Measurements from ENCODE around the gene HOATZ. TPM values are rescaled to one million over a fixed set of nuclear protein-coding genes. Genes with fewer than 3 reads are reported as not detected.
A peak's percentile ranks its signal among the peaks of the same experiment; 100 is the strongest.

The HOATZ gene
- total RNA-seq, 1 donor from 2014 or later = not detected

DNA sequence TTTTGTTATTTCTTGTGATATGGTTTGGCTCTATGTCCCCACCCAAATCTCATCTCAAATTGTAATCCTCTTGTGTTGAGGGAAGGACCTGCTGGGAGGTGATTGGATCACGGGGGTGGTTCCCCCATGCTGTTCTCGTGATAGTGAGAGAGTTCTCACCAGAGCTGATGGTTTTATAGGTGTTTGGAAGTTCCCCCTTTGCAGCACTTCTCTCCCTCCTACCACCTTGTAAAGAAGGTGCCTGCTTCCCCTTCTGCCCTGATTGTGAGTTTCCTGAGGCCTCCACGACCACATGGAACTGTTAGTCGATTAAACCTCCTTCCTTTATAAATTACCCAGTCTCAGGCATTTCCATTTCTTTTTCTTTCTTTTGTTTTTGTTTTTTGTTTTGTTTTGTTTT lies 63.2 kb downstream of the HOATZ start:
- no peak overlapping the region for H3K27ac Mint-ChIP-seq (ENCODE audit: unreplicated experiment)
- H3K27me3 Mint-ChIP-seq (ENCODE audit: low read depth) = no peaks in the 10 kb centered on the region
- H3K4me3 Mint-ChIP-seq = no peak overlapping the region
- DNase-seq (ENCODE audit: low read depth, low spot score) = no peak
- TF ChIP-seq, protein P1, sequence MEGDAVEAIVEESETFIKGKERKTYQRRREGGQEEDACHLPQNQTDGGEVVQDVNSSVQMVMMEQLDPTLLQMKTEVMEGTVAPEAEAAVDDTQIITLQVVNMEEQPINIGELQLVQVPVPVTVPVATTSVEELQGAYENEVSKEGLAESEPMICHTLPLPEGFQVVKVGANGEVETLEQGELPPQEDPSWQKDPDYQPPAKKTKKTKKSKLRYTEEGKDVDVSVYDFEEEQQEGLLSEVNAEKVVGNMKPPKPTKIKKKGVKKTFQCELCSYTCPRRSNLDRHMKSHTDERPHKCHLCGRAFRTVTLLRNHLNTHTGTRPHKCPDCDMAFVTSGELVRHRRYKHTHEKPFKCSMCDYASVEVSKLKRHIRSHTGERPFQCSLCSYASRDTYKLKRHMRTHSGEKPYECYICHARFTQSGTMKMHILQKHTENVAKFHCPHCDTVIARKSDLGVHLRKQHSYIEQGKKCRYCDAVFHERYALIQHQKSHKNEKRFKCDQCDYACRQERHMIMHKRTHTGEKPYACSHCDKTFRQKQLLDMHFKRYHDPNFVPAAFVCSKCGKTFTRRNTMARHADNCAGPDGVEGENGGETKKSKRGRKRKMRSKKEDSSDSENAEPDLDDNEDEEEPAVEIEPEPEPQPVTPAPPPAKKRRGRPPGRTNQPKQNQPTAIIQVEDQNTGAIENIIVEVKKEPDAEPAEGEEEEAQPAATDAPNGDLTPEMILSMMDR (conservative IDR thresholded peaks at IDR 0.05) = no peak
- no peaks in the 10 kb centered on the region for H3K36me3 Mint-ChIP-seq (ENCODE audit: low read depth)
- no peaks in the 10 kb centered on the region for H3K9me3 Mint-ChIP-seq
- H3K4me1 Mint-ChIP-seq = peaks cover 10% of the 10 kb centered on the region

DNA sequence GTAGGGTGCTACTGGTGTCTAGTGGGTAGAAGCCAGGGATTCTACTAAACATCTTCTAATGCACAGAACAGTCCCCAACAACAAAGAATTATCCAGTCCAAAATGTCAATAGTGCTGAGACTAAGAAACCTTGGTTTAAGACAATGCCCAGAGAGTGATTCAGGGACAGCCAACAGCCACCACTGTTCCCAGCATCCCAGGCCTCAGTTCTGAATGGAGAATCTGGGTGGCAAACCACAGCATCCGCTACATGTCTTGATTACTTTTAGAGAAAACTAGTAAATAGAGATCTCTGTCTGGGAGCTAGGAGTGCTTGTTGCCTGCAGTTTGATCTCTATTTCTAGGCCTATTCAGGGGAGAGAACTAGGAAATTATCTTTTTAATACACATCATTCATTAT lies 66.8 kb downstream of the HOATZ start:
- H3K27ac Mint-ChIP-seq (ENCODE audit: unreplicated experiment) = no peak overlapping the region
- no peak for DNase-seq (ENCODE audit: low read depth, low spot score)
- TF ChIP-seq, protein P1 (conservative IDR thresholded peaks at IDR 0.05) = no peak
- H3K36me3 Mint-ChIP-seq (ENCODE audit: low read depth) = no peaks in the 10 kb centered on the region
- no peak overlapping the region for H3K4me3 Mint-ChIP-seq
- no peaks in the 10 kb centered on the region for H3K4me1 Mint-ChIP-seq
- no peaks in the 10 kb centered on the region for H3K9me3 Mint-ChIP-seq
- H3K27me3 Mint-ChIP-seq (ENCODE audit: low read depth) = no peaks in the 10 kb centered on the region

DNA sequence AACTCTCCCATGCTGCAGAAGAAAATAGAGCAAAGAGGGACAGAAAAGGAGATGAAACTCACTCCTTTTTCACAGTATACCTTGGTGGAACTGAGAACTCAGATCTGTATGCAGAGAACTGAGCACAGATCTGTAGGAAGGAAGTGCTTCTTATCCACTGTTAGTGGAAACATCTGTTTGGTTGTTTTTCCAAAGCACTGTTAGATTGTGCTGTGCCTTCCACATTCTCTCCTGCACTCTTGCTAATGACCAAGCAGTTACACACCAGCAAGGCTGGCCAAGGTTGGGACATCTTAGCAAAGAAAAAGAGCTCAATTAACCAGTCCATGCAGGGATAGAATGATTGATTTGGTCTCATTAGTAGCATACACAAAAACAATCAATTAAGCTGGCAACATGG lies 67.6 kb downstream of the HOATZ start:
- no peak for DNase-seq (ENCODE audit: low read depth, low spot score)
- TF ChIP-seq, protein P1 (conservative IDR thresholded peaks at IDR 0.05) = no peak
- no peaks in the 10 kb centered on the region for H3K27me3 Mint-ChIP-seq (ENCODE audit: low read depth)
- no peak overlapping the region for H3K4me3 Mint-ChIP-seq
- H3K9me3 Mint-ChIP-seq = no peaks in the 10 kb centered on the region
- no peak overlapping the region for H3K27ac Mint-ChIP-seq (ENCODE audit: unreplicated experiment)
- no peaks in the 10 kb centered on the region for H3K4me1 Mint-ChIP-seq
- no peaks in the 10 kb centered on the region for H3K36me3 Mint-ChIP-seq (ENCODE audit: low read depth)

DNA sequence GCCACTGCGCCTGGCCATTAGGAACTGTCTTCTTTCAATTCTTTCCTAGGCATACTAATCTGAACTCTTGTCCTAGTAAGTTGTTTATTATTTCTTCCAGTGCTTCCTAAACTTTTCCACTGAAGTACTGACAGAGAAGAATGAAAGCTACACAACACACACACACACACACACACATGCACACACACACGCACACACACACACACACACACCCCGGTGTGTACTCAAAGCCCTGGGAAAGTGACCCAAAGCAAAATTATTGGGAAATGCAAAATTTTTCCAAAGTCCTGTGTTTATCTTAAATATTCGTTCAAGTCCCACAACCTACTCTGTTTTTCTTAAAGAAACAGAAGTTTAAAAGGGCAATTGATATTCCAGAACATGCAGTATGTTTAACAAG lies 68.3 kb downstream of the HOATZ start:
- Mint-ChIP-seq H3K27me3 (ENCODE audit: low read depth) (no peaks in the 10 kb centered on the region), H3K36me3 (ENCODE audit: low read depth) (no peaks in the 10 kb centered on the region), H3K9me3 (no peaks in the 10 kb centered on the region), H3K4me3 (no peak overlapping the region), H3K4me1 (no peaks in the 10 kb centered on the region), H3K27ac (ENCODE audit: unreplicated experiment) (no peak overlapping the region)
- TF ChIP-seq, protein P1 (conservative IDR thresholded peaks at IDR 0.05) = no peak
- DNase-seq (ENCODE audit: low read depth, low spot score) = no peak

DNA sequence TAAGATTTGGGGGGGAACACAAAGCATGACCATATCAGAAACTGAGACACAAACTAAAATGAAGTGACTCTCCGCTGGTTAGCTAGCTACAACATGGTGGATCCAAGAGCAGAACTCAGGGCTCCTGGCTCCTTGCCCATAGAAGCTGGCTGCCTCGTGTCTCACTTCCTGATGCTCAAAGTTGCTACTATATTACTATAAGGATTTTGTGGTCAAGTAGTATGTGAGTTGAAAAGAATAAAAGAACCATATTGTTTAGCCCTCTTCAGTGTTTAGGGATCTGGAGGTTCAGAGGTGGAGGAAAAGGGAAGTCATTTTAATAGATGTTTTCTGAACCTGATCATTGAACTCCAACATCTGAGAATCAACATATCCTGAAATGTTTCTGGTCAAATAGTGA lies 70.8 kb downstream of the HOATZ start:
- TF ChIP-seq, protein P1 (conservative IDR thresholded peaks at IDR 0.05) = no peak
- Mint-ChIP-seq H3K9me3 (peaks cover 3% of the 10 kb centered on the region), H3K36me3 (ENCODE audit: low read depth) (no peaks in the 10 kb centered on the region), H3K27me3 (ENCODE audit: low read depth) (no peaks in the 10 kb centered on the region), H3K4me3 (no peak overlapping the region), H3K27ac (ENCODE audit: unreplicated experiment) (no peak overlapping the region), H3K4me1 (no peaks in the 10 kb centered on the region)
- no peak for DNase-seq (ENCODE audit: low read depth, low spot score)

DNA sequence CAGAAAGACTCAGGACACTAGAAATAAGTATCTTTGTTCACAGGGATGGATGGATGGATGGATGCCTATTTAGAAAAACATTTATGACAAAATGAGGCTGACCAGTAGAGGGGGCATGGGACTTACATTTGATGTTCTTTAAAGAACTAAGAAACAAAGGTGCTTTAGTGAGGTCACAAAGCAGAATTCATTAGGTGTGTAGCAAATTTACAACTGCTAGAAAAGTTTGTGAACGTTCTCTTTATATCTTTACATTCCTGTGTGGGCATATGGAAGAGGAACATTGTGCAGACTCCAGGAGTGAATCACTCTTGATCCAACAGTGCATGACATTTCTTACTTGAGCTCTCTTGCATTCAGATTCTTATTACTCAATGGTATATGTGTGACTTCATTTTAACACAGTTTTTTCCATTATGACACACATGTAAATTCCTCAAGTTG lies 71.8 kb downstream of the HOATZ start:
- DNase-seq (ENCODE audit: low read depth, low spot score) = peak; percentile 18
- no peaks in the 10 kb centered on the region for H3K4me1 Mint-ChIP-seq
- TF ChIP-seq, protein P1 (conservative IDR thresholded peaks at IDR 0.05) = peak; percentile 74
- peaks cover 3% of the 10 kb centered on the region for H3K9me3 Mint-ChIP-seq
- no peak overlapping the region for H3K27ac Mint-ChIP-seq (ENCODE audit: unreplicated experiment)
- no peaks in the 10 kb centered on the region for H3K36me3 Mint-ChIP-seq (ENCODE audit: low read depth)
- H3K4me3 Mint-ChIP-seq = no peak overlapping the region
- H3K27me3 Mint-ChIP-seq (ENCODE audit: low read depth) = no peaks in the 10 kb centered on the region

All from neural crest cell (in vitro differentiated cells).